Fibroblast of upper back skin (primary cell): ENCODE results near the gene DNAH8.
"Not testable (repeated sequence)": the region's sequence is repeated elsewhere in the genome, so short reads cannot be mapped to it uniquely, and the experiment has no call there.

Source experiments
- DNase-seq: peaks from one replicate; pipeline ENCODE4 v3.0.0-alpha.2; 2013

DNAH8 gene

GRCh38 chr6:38846844-38847243 is 131.7 kb downstream of the DNAH8 start:
- peak; percentile 14 for DNase-seq

GRCh38 chr6:38847497-38847896 is 132.4 kb downstream of the DNAH8 start:
- DNase-seq: no peak

DNA sequence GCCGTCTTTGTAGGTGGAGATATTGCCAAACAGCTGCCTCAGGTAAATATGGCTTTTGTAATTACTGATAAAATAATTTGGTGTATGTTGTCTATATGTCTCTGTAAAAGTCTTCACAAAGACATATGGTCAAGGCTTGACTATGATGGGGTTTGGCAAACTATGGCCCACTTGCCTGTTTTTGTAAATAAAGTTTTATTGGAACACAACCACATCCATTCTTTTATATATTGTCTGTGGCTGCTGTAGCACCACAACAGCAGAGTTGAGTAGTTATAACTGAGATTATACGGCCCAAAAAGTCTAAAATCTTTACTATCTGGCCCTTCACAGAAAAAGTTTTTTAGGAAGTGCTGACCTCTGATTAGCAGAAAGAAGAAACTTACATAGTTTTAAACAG is 133.6 kb downstream of the DNAH8 start:
- DNase-seq: no peak

DNA sequence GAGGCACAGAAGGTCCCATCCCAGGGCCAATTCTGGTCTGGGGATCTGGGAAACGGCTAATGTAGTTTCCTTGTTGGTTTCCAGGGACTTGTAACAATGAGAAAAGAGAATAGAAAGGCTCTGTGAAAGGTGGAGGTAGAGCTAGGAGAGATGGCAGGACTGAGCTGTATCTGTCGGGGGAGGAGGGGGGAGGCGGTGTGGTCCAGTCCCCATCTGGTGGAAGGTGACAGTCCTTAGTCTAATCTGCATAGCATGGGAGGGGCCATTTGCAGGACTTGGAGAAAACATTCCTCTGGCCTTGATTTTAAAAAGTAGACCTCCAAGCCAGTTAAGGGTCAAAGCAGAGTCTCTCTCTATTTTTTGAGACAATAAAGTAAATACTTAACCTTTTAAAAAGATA is 137.1 kb downstream of the DNAH8 start:
- no peak for DNase-seq

- no peak for DNase-seq
Observed at GRCh38 chr6:38853236-38853635, 138.1 kb downstream of the DNAH8 start.

GRCh38 chr6:38856492-38856891 is 141.4 kb downstream of the DNAH8 start:
- DNase-seq: no peak

DNA sequence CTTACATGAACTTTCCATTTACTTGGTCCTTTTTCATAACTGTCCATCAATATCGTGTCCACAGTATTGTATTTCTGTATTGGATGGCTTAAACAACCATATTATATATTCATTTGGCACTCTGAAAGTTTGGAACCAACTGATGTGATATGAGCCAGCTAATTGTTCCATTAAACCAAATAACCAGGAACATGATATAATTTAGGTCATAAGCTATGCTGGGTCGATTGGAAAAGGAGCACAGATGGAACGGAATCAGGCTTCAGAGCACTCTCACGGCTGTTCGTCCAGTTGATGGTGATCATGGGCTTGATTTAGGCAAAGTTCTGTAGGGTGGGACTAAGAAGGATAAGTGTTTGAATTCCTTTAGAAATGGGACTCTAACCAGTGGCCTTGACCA is 142.7 kb downstream of the DNAH8 start:
- DNase-seq: no peak

DNA sequence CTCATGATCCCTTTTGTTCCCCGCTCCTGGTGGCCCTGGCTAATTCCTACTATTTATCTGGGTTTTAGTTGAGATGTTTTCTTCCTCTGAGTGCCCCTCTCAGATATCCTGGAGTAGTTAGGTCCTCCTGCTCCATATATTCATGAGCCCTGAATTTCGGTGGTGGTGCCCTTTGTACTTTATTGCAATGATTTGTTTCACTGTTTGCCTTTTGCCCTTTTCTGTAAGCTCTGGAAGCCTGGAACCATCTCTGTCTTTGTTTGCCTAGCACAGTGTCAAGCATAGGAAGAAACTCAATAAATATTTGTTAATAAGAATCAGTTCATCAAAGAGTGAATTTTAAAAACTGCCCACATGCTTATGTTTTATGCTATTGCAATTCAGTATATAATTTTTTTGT is 144.9 kb downstream of the DNAH8 start:
- DNase-seq: no peak

GRCh38 chr6:38861926-38862401 is 146.9 kb downstream of the DNAH8 start:
- no peak for DNase-seq

- DNase-seq: no peak
Observed at GRCh38 chr6:38865521-38866174, 150.5 kb downstream of the DNAH8 start.

- DNase-seq: no peak
Observed at GRCh38 chr6:38867726-38868125, 152.6 kb downstream of the DNAH8 start.

DNA sequence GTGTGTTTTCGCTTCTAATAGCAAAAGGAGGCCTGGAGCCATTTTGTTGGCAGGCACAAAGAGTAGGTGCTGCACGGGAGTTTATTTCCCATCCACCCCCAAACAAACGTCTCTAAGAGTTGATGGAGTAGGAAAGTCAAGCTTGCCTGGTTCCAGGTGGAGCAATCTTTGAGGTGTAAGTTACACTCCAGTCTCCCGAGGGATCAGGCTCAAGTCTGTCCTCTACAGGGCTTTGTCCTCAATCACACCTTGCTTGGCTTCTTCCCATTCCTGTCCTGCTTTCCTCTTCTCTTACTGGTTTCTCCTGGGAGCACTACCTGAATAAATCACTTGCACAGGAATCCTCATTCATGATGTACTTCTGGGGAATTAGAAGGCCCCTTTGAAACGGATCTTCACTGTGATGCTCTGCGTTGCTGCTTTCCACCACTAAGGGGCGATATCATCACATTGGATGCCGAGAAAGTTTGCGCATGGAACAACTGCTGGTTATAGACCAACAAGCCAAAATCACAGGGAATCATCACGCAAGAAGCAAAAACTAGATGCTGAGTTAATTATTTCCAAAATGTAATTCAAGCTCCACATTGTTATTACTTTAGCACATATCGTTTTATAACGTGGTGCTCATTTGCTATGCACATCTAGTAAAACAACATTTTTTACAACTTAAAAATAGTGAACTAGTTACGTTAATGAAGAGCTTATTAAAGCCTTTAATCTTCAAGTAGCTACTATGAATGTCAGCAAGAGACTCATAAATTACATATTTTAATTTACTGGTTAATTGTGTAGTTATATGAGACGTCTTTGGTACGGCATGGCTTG is 156.8 kb downstream of the DNAH8 start:
- peak; percentile 34 for DNase-seq

- DNase-seq: no peak
Observed at GRCh38 chr6:38873001-38873400, 157.9 kb downstream of the DNAH8 start.

- not testable (repeated sequence) for DNase-seq
Observed at GRCh38 chr6:38873816-38874215, 158.7 kb downstream of the DNAH8 start.

DNA sequence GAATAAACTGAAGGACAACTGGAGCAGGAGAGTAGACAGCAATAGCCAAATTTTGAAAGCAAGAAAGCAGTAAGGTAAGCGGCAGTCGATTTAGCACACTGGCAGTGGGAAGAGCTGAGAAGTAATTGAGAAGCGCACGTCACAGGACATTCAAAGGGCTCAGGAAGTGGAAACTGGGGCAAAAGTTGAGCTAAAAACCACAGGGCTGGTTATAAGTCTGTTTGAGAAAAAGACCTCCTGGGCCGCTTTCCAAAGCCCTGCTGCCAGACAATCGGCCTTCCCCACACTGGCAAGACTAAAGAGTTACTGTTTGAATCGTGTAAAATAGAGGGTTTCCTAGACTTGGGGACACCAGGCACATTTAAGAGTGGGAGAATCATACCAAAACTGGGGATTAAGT is 161.4 kb downstream of the DNAH8 start:
- DNase-seq: no peak

DNA sequence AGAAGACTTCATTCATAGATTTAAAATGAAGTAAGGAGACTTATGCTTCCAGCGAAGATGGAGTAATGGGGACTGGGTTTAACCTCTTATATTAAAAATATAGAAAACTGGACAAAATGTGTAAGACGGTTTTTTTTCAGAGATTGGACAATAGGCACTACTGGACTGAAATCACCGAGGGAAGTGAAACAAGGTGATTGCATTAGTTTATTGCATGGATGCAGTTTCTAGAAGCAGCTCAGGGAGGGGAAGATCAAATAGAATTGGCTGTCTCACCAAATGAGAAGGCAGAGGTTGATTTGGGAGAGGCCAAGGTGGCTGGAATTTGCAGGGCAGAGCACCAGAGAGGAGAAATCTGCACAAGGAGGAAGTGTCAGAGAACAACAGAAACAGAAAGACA is 162.6 kb downstream of the DNAH8 start:
- no peak for DNase-seq

DNA sequence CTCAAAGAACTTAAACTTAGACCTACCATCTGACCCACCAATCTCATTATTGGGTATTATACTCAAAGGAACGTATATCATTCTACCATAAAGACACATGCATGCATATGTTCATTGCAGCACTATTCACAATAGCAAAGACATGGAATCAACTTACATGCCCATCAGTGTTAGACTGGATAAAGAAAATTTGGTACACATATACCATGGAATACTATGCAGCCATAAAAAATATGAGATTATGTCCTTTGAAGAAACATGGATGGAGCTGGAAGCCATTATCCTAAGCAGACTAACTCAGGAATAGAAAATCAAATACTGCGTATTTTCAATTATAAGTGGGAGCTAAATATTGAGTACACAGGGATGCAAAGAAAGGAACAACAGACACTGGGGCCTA is 167.0 kb downstream of the DNAH8 start:
- DNase-seq: no peak

DNA sequence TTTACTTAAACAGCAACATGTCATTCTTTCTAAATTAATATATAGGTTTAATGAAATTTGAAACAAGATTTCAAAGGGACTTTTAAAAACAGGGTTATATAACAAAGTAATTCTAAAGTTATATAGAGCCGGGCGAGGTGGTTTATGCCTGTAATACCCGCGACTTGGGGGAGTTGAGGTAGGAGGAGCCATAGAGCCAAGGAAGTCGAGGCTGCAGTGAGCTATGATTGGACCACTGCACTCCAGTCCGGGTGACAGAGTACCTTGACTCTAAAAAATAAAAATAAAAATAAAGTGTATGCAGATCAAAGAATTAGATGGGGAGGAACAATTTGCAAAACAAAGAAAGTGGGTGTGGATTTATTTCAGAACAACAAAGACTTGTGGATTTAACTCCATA is 182.4 kb downstream of the DNAH8 start:
- no peak for DNase-seq

DNA sequence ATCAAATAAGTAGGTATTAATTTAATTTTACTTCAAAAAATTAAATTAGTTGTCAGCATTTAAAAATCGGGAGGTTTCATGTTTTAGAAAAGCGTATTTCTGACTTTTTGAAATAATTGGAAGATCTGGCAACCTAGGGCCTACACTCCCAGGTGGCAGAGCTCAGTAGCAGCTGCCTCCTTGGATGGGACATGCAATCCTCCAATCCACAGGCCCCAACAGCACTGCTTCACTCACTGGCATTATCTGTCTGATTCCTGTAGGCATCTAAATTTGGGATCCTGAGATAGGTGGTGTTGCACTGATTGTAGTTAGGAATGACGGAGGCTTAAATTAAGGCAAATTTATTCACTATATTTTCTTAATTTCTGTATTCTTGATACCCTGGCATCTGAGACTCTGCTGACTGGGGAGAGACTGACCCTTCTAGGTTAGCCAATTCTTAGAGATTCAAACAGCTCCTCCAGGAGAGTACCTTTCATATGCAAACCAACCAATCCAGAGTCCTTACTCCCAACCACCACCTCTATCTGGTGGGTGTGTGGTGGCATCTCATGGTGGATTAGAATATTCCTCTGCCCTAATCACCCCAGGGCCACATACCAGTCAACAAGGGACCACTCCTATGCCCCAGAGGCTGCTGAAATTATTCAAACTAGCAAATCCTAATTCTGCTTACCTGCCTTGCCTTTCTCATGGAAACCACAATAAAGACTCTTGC is 186.9 kb downstream of the DNAH8 start:
- no peak for DNase-seq

DNA sequence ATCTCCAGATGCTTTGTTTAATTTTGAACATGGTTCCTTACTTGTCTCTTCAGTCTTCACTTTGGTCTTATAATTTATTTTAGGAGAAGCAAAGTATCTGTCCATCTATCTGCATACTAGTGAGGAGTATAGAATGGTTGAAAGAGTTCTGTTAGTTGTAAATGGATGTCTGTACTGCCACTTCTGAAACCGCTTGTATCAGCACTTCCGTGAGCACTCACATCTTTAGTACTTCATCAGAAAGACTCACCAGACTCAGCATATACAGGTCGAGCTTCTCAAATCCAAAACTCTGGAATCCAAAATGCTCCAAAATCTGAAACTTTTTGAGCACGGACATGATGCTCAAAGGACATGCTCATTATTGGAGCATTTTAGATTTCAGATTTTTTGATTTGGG is 191.5 kb downstream of the DNAH8 start:
- no peak for DNase-seq

GRCh38 chr6:38907264-38907663 is 192.2 kb downstream of the DNAH8 start:
- DNase-seq: no peak

- DNase-seq: no peak
Observed at GRCh38 chr6:38909015-38909730, 194.1 kb downstream of the DNAH8 start.

DNA sequence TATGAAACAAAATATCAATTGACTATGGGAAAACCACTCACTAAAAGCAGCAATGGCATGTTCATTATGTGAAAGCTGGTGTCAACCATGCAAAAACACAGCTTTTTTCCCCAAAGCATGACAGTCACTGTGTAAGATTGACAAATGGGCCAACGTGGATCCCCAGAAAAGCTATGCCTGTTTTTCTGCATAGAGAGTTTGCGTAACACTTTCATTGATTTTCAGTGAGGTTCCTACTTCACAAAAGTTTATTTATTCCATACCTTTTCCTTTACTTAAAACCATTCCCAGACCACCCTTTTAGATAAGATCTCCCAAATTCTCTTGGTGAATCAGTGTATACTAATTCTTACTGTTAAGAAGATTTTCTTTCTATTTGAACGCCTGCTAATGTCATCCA is 195.1 kb downstream of the DNAH8 start:
- no peak for DNase-seq
